ENCODE results near the gene RSL24D1. TPM values are rescaled to one million over a fixed set of nuclear protein-coding genes. Genes with fewer than 3 reads are reported as not detected.
A peak's percentile ranks its signal among the peaks of the same experiment; 100 is the strongest.
"Not testable (repeated sequence)": the region's sequence is repeated elsewhere in the genome, so short reads cannot be mapped to it uniquely, and the experiment has no call there.

Gene RSL24D1
- total and polyA plus RNA-seq, 2 donors from 2014 or later: 52.7 to 60.4 TPM

DNA sequence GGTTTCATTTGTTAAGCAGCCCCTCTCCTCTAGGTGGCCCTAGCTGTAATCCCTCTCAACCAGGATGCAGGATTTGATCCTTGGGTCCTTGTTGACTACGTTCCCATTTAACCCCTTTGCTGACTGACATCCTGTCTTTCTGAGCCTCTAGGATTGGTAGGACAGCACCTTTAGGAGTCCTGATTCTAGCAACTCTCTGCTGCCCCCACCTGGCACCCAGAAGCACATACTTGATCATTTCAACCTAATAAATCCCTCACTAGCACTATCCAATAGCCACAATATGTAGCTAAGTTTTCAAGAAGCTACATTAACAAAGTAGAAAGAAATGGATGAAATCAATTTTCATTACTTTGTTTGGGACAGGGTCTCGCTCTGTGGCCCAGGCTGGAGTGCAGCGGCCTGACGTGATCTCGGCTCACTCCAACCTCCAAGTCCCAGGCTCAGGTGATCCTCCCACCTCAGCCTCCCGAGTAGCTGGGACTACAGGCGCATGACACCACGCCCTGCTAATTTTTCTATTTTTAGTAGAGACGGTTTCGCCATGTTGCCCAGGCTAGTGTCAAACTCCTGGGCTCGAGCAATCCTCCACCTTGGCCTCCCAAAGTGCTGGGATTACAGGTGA lies 28.3 kb downstream of the RSL24D1 start:
- Histone ChIP-seq H3K4me3 (ENCODE audit: low read length in 3 of 3) (no peak overlapping the region), H3K9ac (ENCODE audit: low read length in 3 of 3) (no peak overlapping the region), H3K36me3 (ENCODE audit: control insufficient read depth in 2 of 3, insufficient read depth in 3 of 3, low read length in 3 of 3) (no peaks in the 10 kb centered on the region), H3K4me1 (ENCODE audit: control insufficient read depth in 2 of 3, insufficient read depth in 2 of 3, low read depth in 1 of 3, low read length in 3 of 3) (no peaks in the 10 kb centered on the region), H3K27ac (ENCODE audit: low read depth in 2 of 2, low read length in 2 of 2) (no peak overlapping the region), H3K27me3 (ENCODE audit: control insufficient read depth, insufficient read depth, low read length) (no peaks in the 10 kb centered on the region), H3K9me3 (ENCODE audit: control insufficient read depth in 2 of 3, insufficient read depth in 1 of 3, low read length in 3 of 3) (no peaks in the 10 kb centered on the region)
- FAIRE-seq: no peak
- DNase-seq: peak in 4 of 5 donors; percentile 64 to 81 (median 72)
- TF ChIP-seq, protein P1, sequence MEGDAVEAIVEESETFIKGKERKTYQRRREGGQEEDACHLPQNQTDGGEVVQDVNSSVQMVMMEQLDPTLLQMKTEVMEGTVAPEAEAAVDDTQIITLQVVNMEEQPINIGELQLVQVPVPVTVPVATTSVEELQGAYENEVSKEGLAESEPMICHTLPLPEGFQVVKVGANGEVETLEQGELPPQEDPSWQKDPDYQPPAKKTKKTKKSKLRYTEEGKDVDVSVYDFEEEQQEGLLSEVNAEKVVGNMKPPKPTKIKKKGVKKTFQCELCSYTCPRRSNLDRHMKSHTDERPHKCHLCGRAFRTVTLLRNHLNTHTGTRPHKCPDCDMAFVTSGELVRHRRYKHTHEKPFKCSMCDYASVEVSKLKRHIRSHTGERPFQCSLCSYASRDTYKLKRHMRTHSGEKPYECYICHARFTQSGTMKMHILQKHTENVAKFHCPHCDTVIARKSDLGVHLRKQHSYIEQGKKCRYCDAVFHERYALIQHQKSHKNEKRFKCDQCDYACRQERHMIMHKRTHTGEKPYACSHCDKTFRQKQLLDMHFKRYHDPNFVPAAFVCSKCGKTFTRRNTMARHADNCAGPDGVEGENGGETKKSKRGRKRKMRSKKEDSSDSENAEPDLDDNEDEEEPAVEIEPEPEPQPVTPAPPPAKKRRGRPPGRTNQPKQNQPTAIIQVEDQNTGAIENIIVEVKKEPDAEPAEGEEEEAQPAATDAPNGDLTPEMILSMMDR (IDR thresholded peaks at IDR 0.05; ENCODE audit: borderline replicate concordance, extremely low read depth, insufficient read depth): peak; percentile 64
- intact Hi-C loops (cut with DNase I): no loop called here

DNA sequence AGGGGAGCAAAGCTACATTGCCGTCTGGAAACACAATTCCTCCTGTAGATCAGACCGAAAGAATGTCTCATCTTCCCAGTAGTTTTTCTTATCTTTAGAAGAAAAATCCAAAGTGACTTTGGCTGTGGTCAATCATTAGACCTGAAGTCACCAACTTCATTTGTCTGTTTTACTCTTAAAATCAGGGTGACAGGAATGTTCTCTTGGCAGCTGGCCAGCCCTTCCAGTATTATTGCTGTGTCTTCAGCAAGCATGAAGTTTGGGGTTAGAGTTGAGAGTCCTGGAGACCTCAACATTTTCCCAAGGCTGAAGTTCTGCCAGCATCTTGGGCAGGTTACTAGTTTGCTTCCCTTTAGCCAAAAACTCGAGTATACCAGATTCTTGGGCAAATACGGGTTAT lies 32.5 kb downstream of the RSL24D1 start:
- H3K27ac ChIP-seq (ENCODE audit: low read depth in 2 of 2, low read length in 2 of 2): no peak overlapping the region

DNA sequence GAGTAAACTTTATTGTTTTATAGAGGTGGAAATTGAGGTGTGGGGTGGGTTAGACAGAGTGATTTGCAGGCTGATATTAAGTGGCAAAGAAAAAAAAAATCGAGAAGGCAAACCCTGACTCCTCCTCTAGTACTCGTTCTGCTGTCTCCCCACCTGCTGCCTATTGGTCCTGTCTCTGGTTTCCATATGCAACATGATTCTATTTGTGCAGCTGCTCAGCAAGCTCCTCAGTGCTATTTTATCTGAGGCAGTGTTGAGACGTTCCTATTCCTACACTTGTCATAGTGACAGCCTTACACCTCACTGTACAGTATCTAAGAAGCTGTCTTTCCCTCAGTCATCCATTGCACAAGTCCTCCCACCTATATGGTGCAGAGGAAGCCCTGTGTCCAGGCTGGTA lies 45.1 kb downstream of the RSL24D1 start:
- no peaks in the 10 kb centered on the region for H3K4me1 ChIP-seq (ENCODE audit: control insufficient read depth in 2 of 3, insufficient read depth in 2 of 3, low read depth in 1 of 3, low read length in 3 of 3)
- no peaks in the 10 kb centered on the region for H3K9me3 ChIP-seq (ENCODE audit: control insufficient read depth in 2 of 3, insufficient read depth in 1 of 3, low read length in 3 of 3)
- H3K27ac ChIP-seq (ENCODE audit: low read depth in 2 of 2, low read length in 2 of 2): no peak overlapping the region
- intact Hi-C loops (cut with DNase I): no loop called here
- H3K4me3 ChIP-seq (ENCODE audit: low read length in 3 of 3): no peak overlapping the region
- H3K36me3 ChIP-seq (ENCODE audit: control insufficient read depth in 2 of 3, insufficient read depth in 3 of 3, low read length in 3 of 3): no peaks in the 10 kb centered on the region
- TF ChIP-seq, protein P1 (IDR thresholded peaks at IDR 0.05; ENCODE audit: borderline replicate concordance, extremely low read depth, insufficient read depth): no peak
- no peaks in the 10 kb centered on the region for H3K27me3 ChIP-seq (ENCODE audit: control insufficient read depth, insufficient read depth, low read length)
- no peak overlapping the region for H3K9ac ChIP-seq (ENCODE audit: low read length in 3 of 3)
- DNase-seq (peak in 3 of 5 donors; percentile 30 to 56 (median 44)), FAIRE-seq (no peak)

More for the DNA sequence above, 32.5 kb downstream of the RSL24D1 start:
- DNase-seq: peak in 1 of 5 donors; percentile 4
- intact Hi-C loops (cut with DNase I): no loop called here
- Histone ChIP-seq H3K9ac (ENCODE audit: low read length in 3 of 3) (no peak overlapping the region), H3K4me3 (ENCODE audit: low read length in 3 of 3) (no peak overlapping the region), H3K4me1 (ENCODE audit: control insufficient read depth in 2 of 3, insufficient read depth in 2 of 3, low read depth in 1 of 3, low read length in 3 of 3) (no peaks in the 10 kb centered on the region), H3K27me3 (ENCODE audit: control insufficient read depth, insufficient read depth, low read length) (no peaks in the 10 kb centered on the region), H3K36me3 (ENCODE audit: control insufficient read depth in 2 of 3, insufficient read depth in 3 of 3, low read length in 3 of 3) (no peaks in the 10 kb centered on the region), H3K9me3 (ENCODE audit: control insufficient read depth in 2 of 3, insufficient read depth in 1 of 3, low read length in 3 of 3) (no peaks in the 10 kb centered on the region)
- FAIRE-seq: no peak
- TF ChIP-seq, protein P1 (IDR thresholded peaks at IDR 0.05; ENCODE audit: borderline replicate concordance, extremely low read depth, insufficient read depth): no peak

DNA sequence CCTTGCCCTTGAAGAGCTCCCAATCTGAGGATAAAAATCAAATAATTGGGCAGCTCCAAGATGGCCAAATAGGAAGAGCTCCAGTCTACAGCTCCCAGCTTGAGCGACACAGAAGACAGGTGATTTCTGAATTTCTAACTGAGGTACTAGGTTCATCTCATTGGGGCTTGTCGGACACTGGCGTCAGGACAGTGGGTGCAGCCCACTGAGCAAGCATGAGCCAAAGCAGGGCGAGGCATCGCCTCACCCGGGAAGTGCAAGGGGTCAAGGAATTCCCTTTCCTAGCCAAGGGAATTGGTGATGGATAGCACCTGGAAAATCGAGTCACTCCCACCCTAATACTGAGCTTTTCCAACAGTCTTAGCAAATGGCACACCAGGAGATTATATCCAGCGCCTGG lies 53.6 kb downstream of the RSL24D1 start:
- H3K27me3 ChIP-seq (ENCODE audit: control insufficient read depth, insufficient read depth, low read length); H3K27ac ChIP-seq (ENCODE audit: low read depth in 2 of 2, low read length in 2 of 2); H3K36me3 ChIP-seq (ENCODE audit: control insufficient read depth in 2 of 3, insufficient read depth in 3 of 3, low read length in 3 of 3); FAIRE-seq; H3K9me3 ChIP-seq (ENCODE audit: control insufficient read depth in 2 of 3, insufficient read depth in 1 of 3, low read length in 3 of 3); DNase-seq; H3K9ac ChIP-seq (ENCODE audit: low read length in 3 of 3); H3K4me1 ChIP-seq (ENCODE audit: control insufficient read depth in 2 of 3, insufficient read depth in 2 of 3, low read depth in 1 of 3, low read length in 3 of 3); H3K4me3 ChIP-seq (ENCODE audit: low read length in 3 of 3); intact Hi-C loops (cut with DNase I): not testable (repeated sequence)

All from kidney (tissue), 14 donors.